SK-N-SH treated with all-trans-retinoic acid at 6 μM for 48 hours (cell line): ENCODE measurements around the gene PDLIM4.
A peak's percentile ranks its signal among the peaks of the same experiment; 100 is the strongest.

Experiments
- ATAC-seq: fragments of 200-7000 bp; cut with Tn5 transposase; 3 replicates; pipeline ENCODE4 v1.9.1; 2020; ENCODE audit warnings: mild to moderate bottlenecking, moderate library complexity
- ARNTL ChIP-seq: fragments of 450-650 bp; formaldehyde crosslinking; IDR thresholded peaks from 2 replicates; pipeline ENCODE4 v1.5.0; 2020; ENCODE audit warnings: low read depth, mild to moderate bottlenecking, moderate library complexity, borderline replicate concordance
- BACH2 ChIP-seq: fragments of 250-450 bp; sonication (Bioruptor Pico); IDR thresholded peaks from 2 replicates; pipeline ENCODE4 v1.9.0; 2021; ENCODE audit warnings: mild to moderate bottlenecking, borderline replicate concordance
- CREB5 ChIP-seq: fragments of 250-450 bp; sonication (Bioruptor Pico); IDR thresholded peaks from 2 replicates; pipeline ENCODE4 v1.5.1; 2020; ENCODE audit warnings: low read depth, mild to moderate bottlenecking, moderate library complexity
- CSDC2 ChIP-seq: fragments of 250-450 bp; sonication (Bioruptor Pico); IDR thresholded peaks from 2 replicates; pipeline ENCODE4 v1.5.0; 2020; ENCODE audit warnings: mild to moderate bottlenecking, moderate library complexity
- CSRNP3 ChIP-seq: fragments of 250-450 bp; sonication (Bioruptor Pico); IDR thresholded peaks from 2 replicates; pipeline ENCODE4 v1.5.1; 2021; ENCODE audit warnings: mild to moderate bottlenecking, moderate library complexity
- ESRRG ChIP-seq: fragments of 250-450 bp; sonication (Bioruptor Pico); IDR thresholded peaks from 2 replicates; pipeline ENCODE4 v1.6.1; 2021; ENCODE audit warnings: mild to moderate bottlenecking
- GLIS3 ChIP-seq: fragments of 250-450 bp; sonication (Bioruptor Pico); IDR thresholded peaks from 2 replicates; pipeline ENCODE4 v1.5.0; 2020; ENCODE audit warnings: mild to moderate bottlenecking, moderate library complexity
- ISL1 ChIP-seq: fragments of 250-450 bp; sonication (Bioruptor Pico); IDR thresholded peaks from 2 replicates; pipeline ENCODE4 v2.1.2; 2022; ENCODE audit warnings: mild to moderate bottlenecking, moderate library complexity
- PATZ1 ChIP-seq: fragments of 250-450 bp; sonication (Bioruptor Pico); IDR thresholded peaks from 2 replicates; pipeline ENCODE4 v1.8.0; 2020; ENCODE audit warnings: mild to moderate bottlenecking, moderate library complexity, borderline replicate concordance
- POU6F1 ChIP-seq: fragments of 250-450 bp; sonication (Bioruptor Pico); IDR thresholded peaks from 2 replicates; pipeline ENCODE4 v1.8.0; 2021; ENCODE audit warnings: low read depth, mild to moderate bottlenecking, moderate library complexity, borderline replicate concordance
- PPARA ChIP-seq: fragments of 250-450 bp; sonication (Bioruptor Pico); IDR thresholded peaks from 2 replicates; pipeline ENCODE4 v1.5.0; 2020; ENCODE audit warnings: mild to moderate bottlenecking, borderline replicate concordance
- RARB ChIP-seq: fragments of 250-450 bp; sonication (Bioruptor Pico); IDR thresholded peaks from 2 replicates; pipeline ENCODE4 v1.8.0; 2021; ENCODE audit warnings: mild to moderate bottlenecking, moderate library complexity
- TCF4 ChIP-seq: fragments of 250-450 bp; sonication (Bioruptor Pico); IDR thresholded peaks from 2 replicates; pipeline ENCODE4 v1.8.0; 2021; ENCODE audit warnings: mild to moderate bottlenecking, moderate library complexity, borderline replicate concordance
- TSHZ2 ChIP-seq: fragments of 250-450 bp; sonication (Bioruptor Pico); IDR thresholded peaks from 2 replicates; pipeline ENCODE4 v1.5.0; 2020; ENCODE audit warnings: mild to moderate bottlenecking, moderate library complexity
- ZC3H10 ChIP-seq: fragments of 250-450 bp; sonication (Bioruptor Pico); IDR thresholded peaks from 2 replicates; pipeline ENCODE4 v1.5.1; 2021; ENCODE audit warnings: mild to moderate bottlenecking, moderate library complexity
- ZFP3 ChIP-seq: fragments of 250-450 bp; sonication (Bioruptor Pico); IDR thresholded peaks from 2 replicates; pipeline ENCODE4 v1.5.0; 2020; ENCODE audit warnings: mild to moderate bottlenecking, moderate library complexity
- ZFP30 ChIP-seq: fragments of 450-650 bp; formaldehyde crosslinking; IDR thresholded peaks from 2 replicates; pipeline ENCODE4 v1.5.0; 2022; ENCODE audit warnings: mild to moderate bottlenecking, moderate library complexity
- ZNF565 ChIP-seq: fragments of 450-650 bp; formaldehyde crosslinking; conservative IDR thresholded peaks from 2 replicates; pipeline ENCODE4 v1.5.0; 2020; ENCODE audit warnings: low read depth, mild to moderate bottlenecking, moderate library complexity
- ZNF70 ChIP-seq: fragments of 450-650 bp; formaldehyde crosslinking; IDR thresholded peaks from 2 replicates; pipeline ENCODE4 v1.5.0; 2020; ENCODE audit warnings: mild to moderate bottlenecking, moderate library complexity
- ZNF8 ChIP-seq: fragments of 450-650 bp; formaldehyde crosslinking; IDR thresholded peaks from 2 replicates; pipeline ENCODE4 v1.5.0; 2020; ENCODE audit warnings: mild to moderate bottlenecking, moderate library complexity

Gene PDLIM4

GRCh38 chr5:132234684-132235062 is 22.8 kb upstream of the PDLIM4 start:
- no peak for ATAC-seq
- no peak for TF ChIP-seq ESRRG (CRISPR knock-in tag)
- no peak for TF ChIP-seq ZFP3
- TF ChIP-seq ZNF8 = no peak
- TF ChIP-seq GLIS3 (CRISPR knock-in tag) = no peak
- no peak for TF ChIP-seq ZFP30 (CRISPR knock-in tag)
- no peak for TF ChIP-seq PATZ1
- TF ChIP-seq TSHZ2 = no peak
- no peak for TF ChIP-seq ARNTL
- no peak for TF ChIP-seq CSRNP3 (CRISPR knock-in tag)
- no peak for TF ChIP-seq PPARA (CRISPR knock-in tag)
- TF ChIP-seq ZC3H10 (CRISPR knock-in tag) = no peak
- no peak for TF ChIP-seq RARB (CRISPR knock-in tag)
- no peak for TF ChIP-seq ZNF70 (CRISPR knock-in tag)
- no peak for TF ChIP-seq TCF4 (CRISPR knock-in tag)
- no peak for TF ChIP-seq BACH2 (CRISPR knock-in tag)
- no peak for TF ChIP-seq ISL1 (CRISPR knock-in tag)
- TF ChIP-seq CSDC2 (CRISPR knock-in tag) = no peak
- no peak for TF ChIP-seq CREB5 (CRISPR knock-in tag)

- no peak for ATAC-seq
- TF ChIP-seq RARB (CRISPR knock-in tag) = no peak
Observed at GRCh38 chr5:132235340-132235739, 22.2 kb upstream of the PDLIM4 start.

- peak; percentile 37; the same call in 2 of the 3 replicates for ATAC-seq
- TF ChIP-seq ISL1 (CRISPR knock-in tag) (no peak), PPARA (CRISPR knock-in tag) (no peak), TSHZ2 (no peak), CSRNP3 (CRISPR knock-in tag) (no peak), ZNF565 (CRISPR knock-in tag) (no peak), POU6F1 (CRISPR knock-in tag) (no peak), GLIS3 (CRISPR knock-in tag) (no peak), RARB (CRISPR knock-in tag) (no peak), ARNTL (no peak), ZFP3 (no peak), PATZ1 (no peak), CREB5 (CRISPR knock-in tag) (no peak), ESRRG (CRISPR knock-in tag) (no peak), ZNF70 (CRISPR knock-in tag) (no peak), BACH2 (CRISPR knock-in tag) (no peak)
Observed at GRCh38 chr5:132237141-132237540, 20.4 kb upstream of the PDLIM4 start.
